Ascending aorta (tissue), 2 donors: ENCODE results near the gene CTCFL. TPM values are rescaled to one million over a fixed set of nuclear protein-coding genes. Genes with fewer than 3 reads are reported as not detected.

ENCODE experiments used
- DNase-seq, 2 donors: peaks; one replicate each; pipeline ENCODE4 v3.0.0-alpha.2; 2019; ENCODE audit warnings: low spot score in 2 of 2
- H3K27ac ChIP-seq, 2 donors: fragments of 200-600 bp; sonication (generic); one replicate each; pipeline ENCODE4 v1.5.1; 2016 to 2017; ENCODE audit warnings: mild to moderate bottlenecking in 1 of 2
- H3K27me3 ChIP-seq: fragments of 200-600 bp; sonication (generic); one replicate; pipeline ENCODE4 v1.5.1; 2017
- H3K36me3 ChIP-seq, 2 donors: fragments of 200-600 bp; sonication (generic); one replicate each; pipeline ENCODE4 v1.5.1; 2016
- H3K4me1 ChIP-seq, 2 donors: fragments of 200-600 bp; sonication (generic); one replicate each; pipeline ENCODE4 v1.5.1; 2016 to 2017; ENCODE audit warnings: mild to moderate bottlenecking in 1 of 2
- H3K4me3 ChIP-seq, 2 donors: fragments of 200-600 bp; sonication (generic); one replicate each; pipeline ENCODE4 v1.5.1; 2016 to 2017; ENCODE audit warnings: mild to moderate bottlenecking in 1 of 2
- H3K9me3 ChIP-seq, 2 donors: fragments of 200-600 bp; sonication (generic); one replicate each; pipeline ENCODE4 v1.5.1; 2016
- intact Hi-C: fragments of 100-400 bp; cut with DNase I; formaldehyde crosslinking; loops from one replicate; pipeline ENCODE4 v1.15.1; 2023
- total RNA-seq: library from RNA; depleted of rRNA; stranded (reverse); fragments of >200 nt; gene quantifications from one replicate; pipeline ENCODE4 v1.1.0, GENCODE V29; 2016
- TF ChIP-seq, protein P1 (sequence below), 3 experiments: fragments of 200-600 bp in 2 of 3; fragments of 450-650 bp in 1 of 3; sonication (generic) in 2 of 3; IDR thresholded peaks; one replicate each; pipeline ENCODE4 v1.5.1; 2016 to 2019; ENCODE audit warnings: antibody characterized with exemption in 3 of 3, mild to moderate bottlenecking in 1 of 3, moderate library complexity in 1 of 3

CTCFL gene
- total RNA-seq, 1 donor from 2014 or later, result not detected

DNA sequence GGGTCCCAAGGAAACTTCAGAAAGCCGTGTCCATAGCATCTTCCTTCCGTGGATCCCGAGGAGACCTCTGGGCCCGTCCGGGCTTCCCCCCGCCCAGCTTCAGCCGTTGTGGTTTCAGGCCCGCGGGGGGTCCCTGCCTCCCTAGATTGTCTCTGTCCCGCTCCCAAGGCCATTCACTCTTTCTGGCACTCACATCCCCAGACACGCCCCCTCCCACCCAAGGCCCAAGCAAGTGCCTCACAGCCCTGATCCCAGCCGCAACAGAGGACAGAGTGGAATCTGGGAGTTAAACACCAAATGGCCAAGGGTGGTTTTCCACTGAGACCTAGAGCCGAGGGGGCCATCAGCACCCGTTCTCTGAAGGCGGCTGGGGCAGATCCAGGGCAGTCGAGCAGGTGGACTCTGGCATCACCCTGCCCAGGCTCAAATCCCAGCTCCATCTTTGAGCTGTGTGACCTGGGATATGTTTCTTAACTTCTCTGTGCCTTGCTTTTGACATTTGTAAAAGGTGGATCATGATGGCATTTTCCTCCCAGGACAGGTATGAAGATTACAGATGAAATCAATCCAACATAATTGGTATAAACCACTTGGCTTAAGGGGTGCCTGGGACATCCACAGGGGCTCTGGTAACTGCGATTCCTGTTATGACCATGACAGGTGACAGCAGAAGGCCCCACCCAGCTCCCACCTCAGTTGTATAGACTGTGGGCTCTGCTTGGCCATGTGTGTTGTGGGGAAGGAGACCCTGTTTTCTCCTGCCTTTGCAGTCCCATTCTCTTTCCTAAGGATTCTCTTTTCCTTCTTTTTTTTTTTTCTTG is 48.1 kb downstream of the CTCFL start:
- DNase-seq, result peak in 1 of 2 donors; percentile 28
- H3K27ac ChIP-seq, result no peak overlapping the region
- H3K27me3 ChIP-seq, result no peaks in the 10 kb centered on the region
- H3K4me3 ChIP-seq, result no peak overlapping the region
- no peaks in the 10 kb centered on the region for H3K9me3 ChIP-seq
- H3K36me3 ChIP-seq, result no peaks in the 10 kb centered on the region
- TF ChIP-seq, protein P1, sequence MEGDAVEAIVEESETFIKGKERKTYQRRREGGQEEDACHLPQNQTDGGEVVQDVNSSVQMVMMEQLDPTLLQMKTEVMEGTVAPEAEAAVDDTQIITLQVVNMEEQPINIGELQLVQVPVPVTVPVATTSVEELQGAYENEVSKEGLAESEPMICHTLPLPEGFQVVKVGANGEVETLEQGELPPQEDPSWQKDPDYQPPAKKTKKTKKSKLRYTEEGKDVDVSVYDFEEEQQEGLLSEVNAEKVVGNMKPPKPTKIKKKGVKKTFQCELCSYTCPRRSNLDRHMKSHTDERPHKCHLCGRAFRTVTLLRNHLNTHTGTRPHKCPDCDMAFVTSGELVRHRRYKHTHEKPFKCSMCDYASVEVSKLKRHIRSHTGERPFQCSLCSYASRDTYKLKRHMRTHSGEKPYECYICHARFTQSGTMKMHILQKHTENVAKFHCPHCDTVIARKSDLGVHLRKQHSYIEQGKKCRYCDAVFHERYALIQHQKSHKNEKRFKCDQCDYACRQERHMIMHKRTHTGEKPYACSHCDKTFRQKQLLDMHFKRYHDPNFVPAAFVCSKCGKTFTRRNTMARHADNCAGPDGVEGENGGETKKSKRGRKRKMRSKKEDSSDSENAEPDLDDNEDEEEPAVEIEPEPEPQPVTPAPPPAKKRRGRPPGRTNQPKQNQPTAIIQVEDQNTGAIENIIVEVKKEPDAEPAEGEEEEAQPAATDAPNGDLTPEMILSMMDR (IDR thresholded peaks at IDR 0.05), result no peak
- peaks cover 0 to 12% of the 10 kb centered on the region in 2 donors for H3K4me1 ChIP-seq
- intact Hi-C loops, result no loop called here

DNA sequence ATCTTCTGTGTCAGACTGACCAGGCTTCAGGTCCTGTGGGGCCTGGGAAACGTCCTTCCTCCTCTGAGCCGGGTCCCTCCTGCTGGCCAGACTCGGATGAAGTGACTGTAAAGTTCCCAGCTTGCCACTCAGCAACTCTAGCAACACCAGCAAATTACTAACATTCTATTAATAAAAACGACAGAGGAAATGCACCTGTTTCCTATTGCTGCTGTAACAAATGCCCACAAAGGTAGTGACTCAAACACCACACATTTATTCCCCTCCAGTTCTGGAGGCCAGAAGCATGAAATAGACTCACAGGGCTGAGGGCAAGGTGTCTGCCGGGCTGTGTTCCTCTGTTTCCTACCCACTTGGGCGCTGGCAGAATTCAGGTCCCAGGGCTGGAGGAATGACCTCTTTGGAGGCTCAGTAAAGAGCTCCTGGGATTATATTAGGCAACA is 48.8 kb downstream of the CTCFL start:
- H3K4me3 ChIP-seq, result no peak overlapping the region
- H3K9me3 ChIP-seq, result no peaks in the 10 kb centered on the region
- intact Hi-C loops, result no loop called here
- no peaks in the 10 kb centered on the region for H3K27me3 ChIP-seq
- H3K36me3 ChIP-seq, result no peaks in the 10 kb centered on the region
- DNase-seq, result peak in 1 of 2 donors; percentile 51
- H3K27ac ChIP-seq, result no peak overlapping the region
- TF ChIP-seq, protein P1 (IDR thresholded peaks at IDR 0.05), result no peak
- peaks cover 0 to 9% of the 10 kb centered on the region in 2 donors for H3K4me1 ChIP-seq

DNA sequence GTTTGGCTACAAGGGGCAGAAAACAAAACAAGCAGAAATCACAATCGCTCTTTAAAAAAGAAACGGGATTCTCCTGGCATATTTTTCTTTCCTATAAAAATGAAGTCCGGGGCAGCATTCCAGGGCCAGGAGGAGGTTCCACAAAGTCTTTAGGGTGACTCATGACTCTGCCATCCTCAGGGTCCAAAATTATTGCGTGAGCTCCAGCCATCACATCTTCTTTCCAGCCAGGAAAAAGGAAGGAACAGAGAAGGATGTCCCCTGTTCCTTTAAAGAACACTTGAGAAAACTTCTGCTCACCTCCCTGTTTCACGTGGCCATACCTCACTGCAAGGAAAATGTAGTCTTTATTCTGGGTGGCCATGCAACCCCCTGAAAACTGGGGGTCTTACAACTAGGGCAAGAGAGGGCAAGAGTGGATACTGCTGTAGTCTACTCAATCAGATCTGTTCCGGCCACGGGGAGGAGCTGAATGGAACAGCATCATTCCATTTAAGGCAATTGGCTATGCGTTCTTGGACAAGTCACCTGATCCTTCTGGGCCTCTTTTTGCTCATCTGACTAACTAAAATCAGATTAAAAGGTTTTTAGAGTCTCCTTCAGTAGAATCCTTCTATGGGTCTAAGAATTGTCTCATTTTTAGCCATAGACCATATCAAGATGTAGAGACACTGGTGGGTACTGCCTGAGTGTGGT is 49.4 kb downstream of the CTCFL start:
- intact Hi-C loops, result no loop called here
- Histone ChIP-seq H3K27me3 (no peaks in the 10 kb centered on the region), H3K4me1 (peaks cover 0 to 3% of the 10 kb centered on the region in 2 donors), H3K36me3 (no peaks in the 10 kb centered on the region), H3K27ac (no peak overlapping the region), H3K9me3 (no peaks in the 10 kb centered on the region), H3K4me3 (no peak overlapping the region)
- TF ChIP-seq, protein P1 (IDR thresholded peaks at IDR 0.05), result no peak
- peak in 1 of 2 donors; percentile 44 for DNase-seq

DNA sequence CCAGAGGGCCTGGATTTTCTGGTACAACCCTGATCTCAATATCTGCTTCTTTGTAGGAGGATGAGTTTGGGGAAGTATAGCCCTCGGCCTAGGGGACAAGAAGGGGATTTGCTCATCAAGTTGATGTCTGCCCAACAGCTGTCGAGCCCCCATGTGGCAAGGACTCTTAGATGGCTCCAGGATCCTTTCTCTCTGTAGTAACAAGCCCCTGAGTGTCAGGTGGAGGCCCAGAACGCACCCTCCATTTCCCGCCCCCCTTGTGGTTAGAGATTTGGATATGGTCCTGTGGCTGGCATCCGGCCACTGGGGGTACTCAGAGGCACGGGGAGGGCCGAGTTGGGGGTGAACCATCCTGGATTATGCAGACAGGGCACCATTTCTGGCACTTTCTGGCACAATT is 50.1 kb downstream of the CTCFL start:
- TF ChIP-seq, protein P1 (IDR thresholded peaks at IDR 0.05), result no peak
- Histone ChIP-seq H3K4me1 (no peaks in the 10 kb centered on the region), H3K27ac (no peak overlapping the region), H3K4me3 (no peak overlapping the region), H3K27me3 (no peaks in the 10 kb centered on the region), H3K9me3 (no peaks in the 10 kb centered on the region), H3K36me3 (no peaks in the 10 kb centered on the region)
- intact Hi-C loops, result no loop called here
- peak in 1 of 2 donors; percentile 37 for DNase-seq

DNA sequence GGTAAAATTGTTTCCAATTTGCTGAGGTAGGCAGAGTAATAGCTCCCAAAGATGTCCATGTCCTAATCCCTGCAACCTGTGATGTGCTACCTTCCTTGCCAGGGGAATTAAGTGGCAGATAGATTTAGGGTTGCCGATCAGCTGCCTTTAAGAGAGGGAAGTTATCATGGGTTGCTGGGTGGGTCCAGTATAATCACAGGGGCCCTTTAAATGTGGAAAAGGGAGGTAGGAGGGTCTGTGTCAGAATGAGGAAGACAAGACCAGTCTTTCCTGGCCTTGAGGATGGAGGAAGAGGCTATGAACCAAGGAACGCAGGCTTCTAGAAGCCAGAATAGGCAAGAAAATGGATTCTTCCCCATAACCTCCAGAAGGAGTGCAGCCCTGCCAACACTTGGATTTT is 50.7 kb downstream of the CTCFL start:
- Histone ChIP-seq H3K9me3 (no peaks in the 10 kb centered on the region), H3K36me3 (no peaks in the 10 kb centered on the region), H3K27me3 (no peaks in the 10 kb centered on the region), H3K4me3 (no peak overlapping the region), H3K4me1 (no peaks in the 10 kb centered on the region), H3K27ac (no peak overlapping the region)
- TF ChIP-seq, protein P1 (IDR thresholded peaks at IDR 0.05), result no peak
- DNase-seq, result peak in 1 of 2 donors; percentile 19
- intact Hi-C loops, result no loop called here
